Measurements from ENCODE around the gene CALD1. TPM values are rescaled to one million over a fixed set of nuclear protein-coding genes. Genes with fewer than 3 reads are reported as not detected.

Gene CALD1
- total RNA-seq, 3 donors from 2014 or later: 1.4 to 2.7 (median 1.6) TPM

DNA sequence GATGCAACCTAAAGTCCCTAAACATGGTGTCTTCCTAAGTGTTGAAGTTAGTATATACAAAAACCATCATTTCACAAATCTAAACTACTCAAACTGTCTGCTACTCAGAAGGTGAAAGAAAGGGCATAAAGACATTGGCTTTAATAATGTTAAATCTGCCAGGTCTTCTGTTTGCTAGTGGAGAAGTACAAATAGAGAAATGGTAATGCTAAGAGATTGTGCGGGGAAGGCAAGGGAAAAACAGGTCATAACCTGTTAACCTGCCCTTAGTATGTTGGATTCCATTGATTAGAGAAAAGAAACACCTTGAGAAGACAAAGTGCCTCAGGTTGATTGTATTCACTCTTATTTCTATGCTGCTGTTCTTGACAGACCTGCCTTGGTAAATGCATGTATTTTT, 80.3 kb downstream of the CALD1 start:
- no peak for ATAC-seq

DNA sequence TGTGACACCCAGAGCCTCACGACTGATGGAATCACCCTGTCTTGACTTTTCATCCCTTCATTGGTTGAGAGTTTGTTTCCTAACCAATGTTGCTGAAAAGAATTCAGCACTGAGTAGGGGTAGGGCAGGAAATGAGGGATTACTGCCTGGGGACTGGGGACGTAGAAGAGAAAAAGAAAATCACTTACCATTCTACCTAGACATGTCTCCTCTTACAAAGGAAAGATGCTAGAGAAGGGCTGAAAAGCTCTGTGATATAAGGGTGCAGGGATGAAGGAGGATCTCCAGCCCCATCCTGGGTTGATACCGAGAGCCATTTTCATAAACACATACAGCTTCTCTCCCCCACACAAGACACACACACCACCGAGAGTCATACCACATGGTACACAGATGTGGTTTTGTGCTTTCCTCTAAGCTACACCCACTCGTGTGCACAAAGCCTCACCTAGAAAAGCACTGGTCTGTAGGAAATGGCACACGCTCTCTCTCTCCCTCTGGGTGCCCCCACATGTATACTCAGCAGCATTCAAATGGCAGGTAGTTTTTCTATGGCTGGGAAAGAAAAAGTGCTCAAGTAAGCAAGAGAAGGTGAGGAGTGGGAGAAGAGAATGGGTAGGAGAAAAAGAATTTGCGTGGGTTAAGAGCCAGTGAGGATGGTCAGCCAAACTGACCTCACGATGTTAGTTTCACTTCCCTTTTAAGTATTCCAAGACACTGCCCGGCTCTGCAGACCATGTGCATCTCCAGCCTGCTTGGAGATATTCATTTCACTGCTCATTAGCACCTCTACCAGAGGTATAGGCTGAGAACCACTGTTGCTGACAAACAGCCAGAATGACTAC, 85.8 kb downstream of the CALD1 start:
- ATAC-seq: peak; percentile 85 to 86
- peak overlapping the region; percentile 61 for H3K4me3 Mint-ChIP-seq
- no peaks in the 10 kb centered on the region for H3K9me3 Mint-ChIP-seq
- DNase-seq: peak; percentile 18
- peaks cover 8% of the 10 kb centered on the region for H3K36me3 Mint-ChIP-seq (ENCODE audit: insufficient read depth)
- no peaks in the 10 kb centered on the region for H3K27me3 Mint-ChIP-seq (ENCODE audit: low read depth)
- H3K4me1 Mint-ChIP-seq (ENCODE audit: low read depth): peaks cover 18% of the 10 kb centered on the region

More for the DNA sequence above, 80.3 kb downstream of the CALD1 start:
- Mint-ChIP-seq H3K4me1 (ENCODE audit: low read depth) (peaks cover 23% of the 10 kb centered on the region), H3K4me3 (no peak overlapping the region), H3K27me3 (ENCODE audit: low read depth) (no peaks in the 10 kb centered on the region), H3K36me3 (ENCODE audit: insufficient read depth) (peaks cover 15% of the 10 kb centered on the region), H3K9me3 (no peaks in the 10 kb centered on the region)
- DNase-seq: no peak

DNA sequence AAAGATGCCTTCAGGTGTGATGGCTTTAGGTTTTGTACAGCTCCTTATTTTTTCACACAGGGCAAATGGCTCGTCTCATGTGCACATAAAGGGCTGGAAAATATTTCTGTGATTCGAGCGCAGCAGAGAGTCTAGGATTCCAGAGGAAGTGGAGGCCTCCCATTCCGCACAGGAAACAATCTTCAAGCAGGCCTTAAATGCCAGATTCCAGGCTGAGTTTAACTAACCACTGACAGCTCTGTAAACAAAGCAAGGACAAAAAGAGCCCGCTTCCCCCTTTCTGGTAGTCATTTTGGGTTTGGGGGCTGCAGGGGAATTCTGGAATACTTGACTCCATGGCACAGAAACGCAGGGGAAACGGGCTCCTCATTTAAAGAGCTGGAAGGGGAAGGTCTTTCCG, 87.2 kb downstream of the CALD1 start:
- no peaks in the 10 kb centered on the region for H3K27me3 Mint-ChIP-seq (ENCODE audit: low read depth)
- peaks cover 1% of the 10 kb centered on the region for H3K36me3 Mint-ChIP-seq (ENCODE audit: insufficient read depth)
- H3K4me1 Mint-ChIP-seq (ENCODE audit: low read depth): peaks cover 22% of the 10 kb centered on the region
- H3K4me3 Mint-ChIP-seq: no peak overlapping the region
- no peaks in the 10 kb centered on the region for H3K9me3 Mint-ChIP-seq
- ATAC-seq: no peak
- no peak for DNase-seq

DNA sequence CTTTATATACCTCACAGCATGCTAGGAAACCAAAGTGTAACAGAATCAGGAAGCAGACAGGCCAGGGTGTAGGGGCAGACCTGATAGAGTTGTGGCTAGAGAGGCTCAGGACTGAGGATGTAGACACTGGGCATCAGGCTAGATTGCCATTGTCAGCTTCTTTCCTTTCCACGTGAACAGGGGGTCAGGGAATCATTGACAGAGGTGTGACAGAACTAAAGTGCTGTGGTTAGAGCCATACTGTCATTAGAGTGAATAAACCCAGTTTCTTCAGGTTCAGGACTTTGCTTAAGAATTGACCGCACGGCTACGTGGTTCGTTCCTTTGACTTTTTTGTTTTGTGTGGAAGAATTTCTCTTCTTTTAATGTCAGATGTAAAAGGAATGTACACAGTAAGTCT, 90.7 kb downstream of the CALD1 start:
- Mint-ChIP-seq H3K27me3 (ENCODE audit: low read depth) (peaks cover 4% of the 10 kb centered on the region), H3K36me3 (ENCODE audit: insufficient read depth) (no peaks in the 10 kb centered on the region)

DNA sequence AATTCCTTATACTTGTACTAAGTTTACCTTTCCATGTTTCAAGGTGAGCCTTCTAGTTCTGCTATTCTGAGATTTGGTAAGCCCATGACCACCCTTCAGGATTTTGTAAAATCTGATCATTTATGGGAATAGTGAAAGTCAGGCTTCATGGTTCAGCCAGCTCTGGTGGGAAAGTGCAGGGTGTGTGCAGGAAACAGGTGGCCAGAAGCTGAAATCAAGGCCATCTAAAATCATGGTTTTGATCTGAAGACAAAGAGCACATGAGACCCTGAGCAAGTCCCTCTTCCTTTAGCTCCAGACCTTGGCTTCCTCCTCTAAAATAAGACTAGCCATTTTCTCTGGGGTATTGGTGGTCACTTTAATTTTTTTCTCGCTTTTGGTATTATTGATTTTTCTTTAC, 91.3 kb downstream of the CALD1 start:
- Mint-ChIP-seq H3K9me3 (no peaks in the 10 kb centered on the region), H3K4me3 (no peak overlapping the region), H3K27me3 (ENCODE audit: low read depth) (peaks cover 5% of the 10 kb centered on the region), H3K4me1 (ENCODE audit: low read depth) (peaks cover 11% of the 10 kb centered on the region), H3K36me3 (ENCODE audit: insufficient read depth) (no peaks in the 10 kb centered on the region)
- DNase-seq: no peak
- no peak for ATAC-seq

More for the DNA sequence above, 90.7 kb downstream of the CALD1 start:
- peaks cover 17% of the 10 kb centered on the region for H3K4me1 Mint-ChIP-seq (ENCODE audit: low read depth)
- H3K9me3 Mint-ChIP-seq: no peaks in the 10 kb centered on the region
- DNase-seq (no peak), ATAC-seq (no peak)
- H3K4me3 Mint-ChIP-seq: no peak overlapping the region

DNA sequence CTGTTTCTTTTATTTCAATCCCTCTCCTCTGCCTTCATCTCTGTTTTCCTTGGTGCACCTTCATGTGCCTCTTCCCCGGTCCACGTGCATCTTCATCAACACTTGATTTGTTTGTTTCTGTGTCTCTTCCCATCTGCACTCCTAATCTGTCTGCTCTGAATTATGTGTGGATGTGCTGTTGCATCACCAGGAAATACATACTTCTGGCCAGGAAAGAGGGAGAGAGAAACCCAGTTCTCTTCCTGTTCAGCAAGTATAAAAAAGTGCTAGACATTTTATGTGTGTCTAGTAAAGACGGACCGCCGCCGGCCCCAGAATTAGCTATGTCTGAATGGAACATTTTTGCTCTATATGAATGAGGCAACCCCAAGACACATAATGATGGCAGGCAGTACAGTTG, 93.8 kb downstream of the CALD1 start:
- ATAC-seq (no peak), DNase-seq (no peak)
- Mint-ChIP-seq H3K27me3 (ENCODE audit: low read depth) (peaks cover 11% of the 10 kb centered on the region), H3K36me3 (ENCODE audit: insufficient read depth) (no peaks in the 10 kb centered on the region), H3K4me3 (no peak overlapping the region), H3K4me1 (ENCODE audit: low read depth) (peaks cover 7% of the 10 kb centered on the region), H3K9me3 (no peaks in the 10 kb centered on the region)

DNA sequence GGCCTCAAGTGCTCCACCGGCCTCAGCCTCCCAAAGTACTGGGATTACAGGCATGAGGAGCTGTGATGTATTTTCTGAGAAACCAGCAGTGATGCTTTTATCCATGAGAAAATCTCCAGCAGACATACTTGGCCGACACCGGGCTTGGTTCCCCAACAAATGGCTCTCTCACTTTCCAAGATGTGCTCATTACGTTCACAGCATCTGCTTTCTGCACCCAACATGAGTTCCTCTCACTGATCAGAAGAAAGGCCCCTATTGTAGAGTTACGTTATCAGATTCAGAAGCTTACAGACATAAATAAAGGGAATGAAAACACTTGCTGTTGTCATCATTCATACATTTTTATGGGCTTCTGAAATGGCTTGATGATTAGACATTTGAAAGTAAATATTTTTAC, 95.0 kb downstream of the CALD1 start:
- Mint-ChIP-seq H3K4me3 (no peak overlapping the region), H3K9me3 (no peaks in the 10 kb centered on the region), H3K27me3 (ENCODE audit: low read depth) (peaks cover 13% of the 10 kb centered on the region), H3K36me3 (ENCODE audit: insufficient read depth) (no peaks in the 10 kb centered on the region), H3K4me1 (ENCODE audit: low read depth) (peaks cover 7% of the 10 kb centered on the region)
- no peak for DNase-seq
- ATAC-seq: no peak

DNA sequence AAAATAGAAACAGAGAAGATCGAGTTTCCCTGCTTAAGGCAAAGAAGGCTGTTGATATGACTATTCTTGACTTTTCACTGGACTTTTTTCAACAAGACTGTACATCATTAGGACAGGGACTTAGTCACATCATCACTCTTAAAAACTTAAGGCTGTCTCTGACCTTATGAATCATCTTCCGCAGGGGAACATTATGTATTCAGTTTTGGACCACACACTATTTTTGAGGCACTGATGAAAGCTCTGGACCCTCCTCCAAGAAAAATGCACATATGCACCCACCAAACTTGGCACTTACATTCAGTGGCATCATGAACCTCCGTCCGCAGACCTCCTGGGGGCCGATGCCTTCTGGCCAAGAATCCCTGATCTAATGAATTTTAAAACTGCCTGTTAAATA, 96.4 kb downstream of the CALD1 start:
- no peak overlapping the region for H3K4me3 Mint-ChIP-seq
- H3K4me1 Mint-ChIP-seq (ENCODE audit: low read depth): peaks cover 3% of the 10 kb centered on the region
- ATAC-seq: no peak
- H3K27me3 Mint-ChIP-seq (ENCODE audit: low read depth): peaks cover 13% of the 10 kb centered on the region
- H3K36me3 Mint-ChIP-seq (ENCODE audit: insufficient read depth): no peaks in the 10 kb centered on the region
- H3K9me3 Mint-ChIP-seq: no peaks in the 10 kb centered on the region
- DNase-seq: no peak

DNA sequence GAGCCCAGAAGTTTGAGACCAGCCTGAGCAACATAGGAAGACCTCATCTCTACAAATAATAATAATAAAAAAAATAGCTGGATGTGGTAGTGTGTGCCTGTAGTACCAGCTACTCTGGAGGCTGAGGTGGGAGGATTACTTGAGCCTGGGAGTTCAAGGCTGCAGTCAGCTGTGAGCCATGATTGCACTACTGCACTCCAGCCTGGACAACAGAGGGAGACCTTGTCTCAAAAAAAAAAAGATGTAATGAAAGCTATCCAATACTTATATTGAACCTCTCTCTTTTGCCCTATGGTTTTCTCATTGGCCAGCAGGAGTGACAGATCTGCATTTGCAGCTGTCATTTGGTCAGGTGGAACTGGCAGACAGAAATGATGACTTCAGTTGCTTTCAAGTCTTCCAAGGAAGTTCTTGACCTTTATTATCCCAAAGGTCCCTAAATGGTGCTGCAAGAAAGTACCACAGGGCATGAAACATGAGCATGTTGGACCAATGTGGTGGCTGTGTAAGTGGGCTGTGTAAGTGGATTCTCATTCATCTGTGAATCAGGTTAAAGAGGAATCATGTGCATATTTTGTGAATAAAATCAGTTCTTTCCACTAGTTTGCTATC, 99.4 kb downstream of the CALD1 start:
- no peak for ATAC-seq
- no peaks in the 10 kb centered on the region for H3K36me3 Mint-ChIP-seq (ENCODE audit: insufficient read depth)
- no peak for DNase-seq
- H3K4me1 Mint-ChIP-seq (ENCODE audit: low read depth): no peaks in the 10 kb centered on the region
- H3K4me3 Mint-ChIP-seq: no peak overlapping the region
- H3K27me3 Mint-ChIP-seq (ENCODE audit: low read depth): peaks cover 12% of the 10 kb centered on the region
- no peaks in the 10 kb centered on the region for H3K9me3 Mint-ChIP-seq

DNA sequence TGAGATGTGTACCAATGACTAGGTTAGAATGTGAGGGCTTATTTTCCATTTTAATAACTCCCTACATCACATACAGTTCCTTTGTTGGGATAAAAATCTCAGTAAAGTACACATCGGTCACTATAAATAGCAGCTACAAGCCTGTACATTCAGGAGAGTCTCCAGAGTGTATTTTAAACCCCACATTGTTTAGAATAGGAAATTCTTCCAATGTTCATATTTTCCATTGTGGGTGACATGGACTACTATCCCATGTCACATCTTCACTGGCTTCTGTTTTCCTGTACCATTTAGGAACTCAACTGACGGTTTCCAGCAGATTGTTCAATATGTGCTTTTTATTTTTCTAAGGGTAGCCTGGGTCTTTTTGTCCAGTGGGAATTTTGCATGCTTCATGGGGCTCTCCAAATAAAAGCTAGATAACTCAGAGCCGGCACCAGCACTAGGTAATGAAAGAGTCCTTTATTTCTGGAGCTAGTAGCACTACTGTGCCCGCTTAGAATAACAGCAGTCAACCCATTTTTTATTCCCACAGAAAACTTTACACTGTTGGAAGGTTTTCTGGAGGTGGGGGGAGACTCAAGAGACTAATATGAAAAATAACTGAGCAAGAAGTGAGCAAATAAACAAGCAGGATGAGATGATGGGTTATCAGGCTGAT, 100.5 kb downstream of the CALD1 start:
- no peaks in the 10 kb centered on the region for H3K36me3 Mint-ChIP-seq (ENCODE audit: insufficient read depth)
- H3K9me3 Mint-ChIP-seq: no peaks in the 10 kb centered on the region
- DNase-seq (no peak), ATAC-seq (no peak)
- H3K27me3 Mint-ChIP-seq (ENCODE audit: low read depth): peaks cover 9% of the 10 kb centered on the region
- H3K4me3 Mint-ChIP-seq: no peak overlapping the region
- no peaks in the 10 kb centered on the region for H3K4me1 Mint-ChIP-seq (ENCODE audit: low read depth)

DNA sequence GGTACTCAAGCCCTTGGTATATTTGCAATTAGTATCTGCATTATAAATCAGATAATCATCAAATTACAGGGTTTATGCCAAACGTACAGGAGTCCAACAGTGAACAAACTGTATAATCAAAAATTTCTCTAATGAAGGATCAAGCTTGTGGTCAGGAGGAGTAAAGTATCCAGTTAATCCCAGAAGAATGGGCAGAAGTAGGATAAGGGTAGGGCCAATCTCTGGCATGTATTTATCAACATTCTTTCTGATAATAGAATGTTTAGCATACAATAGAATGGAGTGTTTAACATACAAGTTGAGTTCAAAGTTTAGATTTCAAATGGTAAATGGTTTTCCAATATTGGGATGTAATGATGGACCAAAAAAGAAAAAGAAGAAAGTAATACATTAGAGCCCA, 103.0 kb downstream of the CALD1 start:
- Mint-ChIP-seq H3K27me3 (ENCODE audit: low read depth) (peaks cover 2% of the 10 kb centered on the region), H3K4me1 (ENCODE audit: low read depth) (peaks cover 18% of the 10 kb centered on the region), H3K9me3 (no peaks in the 10 kb centered on the region), H3K36me3 (ENCODE audit: insufficient read depth) (no peaks in the 10 kb centered on the region), H3K4me3 (no peak overlapping the region)
- no peak for ATAC-seq
- DNase-seq: no peak

DNA sequence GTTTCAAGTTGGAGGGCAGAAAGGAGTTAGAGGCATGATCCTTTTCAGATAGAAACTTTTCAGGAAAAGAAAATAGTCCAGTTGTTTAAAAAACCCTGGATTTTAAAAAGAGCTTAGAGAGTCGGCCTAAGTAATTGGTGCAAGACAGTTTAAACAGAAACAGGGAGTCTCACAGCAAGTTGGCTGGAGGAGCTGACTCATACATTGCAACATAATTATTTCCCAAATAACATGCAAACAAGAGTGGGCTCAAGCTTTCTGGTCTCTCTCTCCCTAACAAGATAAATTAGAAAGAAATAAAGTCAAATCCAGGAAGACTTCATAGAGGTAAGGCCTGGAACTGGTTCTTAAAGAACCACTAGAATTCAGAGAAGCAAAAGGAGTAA, 106.5 kb downstream of the CALD1 start:
- Mint-ChIP-seq H3K4me3 (no peak overlapping the region), H3K27me3 (ENCODE audit: low read depth) (no peaks in the 10 kb centered on the region), H3K4me1 (ENCODE audit: low read depth) (peaks cover 20% of the 10 kb centered on the region), H3K9me3 (no peaks in the 10 kb centered on the region), H3K36me3 (ENCODE audit: insufficient read depth) (no peaks in the 10 kb centered on the region)
- DNase-seq: no peak
- no peak for ATAC-seq

DNA sequence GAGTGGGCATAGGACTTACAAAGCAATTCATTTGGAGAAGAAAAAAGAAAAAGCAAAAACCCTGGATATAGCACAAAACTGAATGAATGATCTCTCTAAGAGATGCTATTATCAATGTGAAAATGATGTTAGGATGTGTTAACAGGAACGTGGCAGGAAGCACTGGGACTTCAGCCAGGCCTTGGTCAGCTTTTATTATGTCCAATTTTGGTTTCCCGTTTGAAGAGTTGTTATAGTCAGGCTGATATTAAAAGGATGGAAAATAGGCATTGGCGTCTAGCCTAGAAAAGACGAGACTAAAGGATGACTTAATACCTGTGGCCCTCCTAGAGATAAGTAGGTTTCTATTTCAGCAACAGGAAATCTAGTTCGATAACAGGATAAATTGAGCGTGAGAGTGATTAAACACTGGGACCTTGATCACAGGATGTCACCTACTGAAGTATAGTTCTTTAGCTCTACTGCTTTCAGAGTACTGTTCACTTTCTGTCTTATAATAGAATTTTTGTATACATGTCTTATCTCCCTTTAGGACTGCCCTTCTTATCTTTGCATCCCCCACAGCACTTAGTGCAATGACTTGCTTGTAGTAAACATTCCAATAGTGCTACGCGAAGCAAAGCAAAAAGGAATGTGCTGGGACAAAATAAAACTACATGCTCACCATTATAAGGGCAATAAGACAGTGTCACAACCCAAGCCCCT, 107.1 kb downstream of the CALD1 start:
- Mint-ChIP-seq H3K9me3 (no peaks in the 10 kb centered on the region), H3K4me1 (ENCODE audit: low read depth) (peaks cover 23% of the 10 kb centered on the region), H3K4me3 (no peak overlapping the region), H3K36me3 (ENCODE audit: insufficient read depth) (no peaks in the 10 kb centered on the region), H3K27me3 (ENCODE audit: low read depth) (peaks cover 2% of the 10 kb centered on the region)
- DNase-seq (no peak), ATAC-seq (peak in 1 of 2 donors; percentile 28)

DNA sequence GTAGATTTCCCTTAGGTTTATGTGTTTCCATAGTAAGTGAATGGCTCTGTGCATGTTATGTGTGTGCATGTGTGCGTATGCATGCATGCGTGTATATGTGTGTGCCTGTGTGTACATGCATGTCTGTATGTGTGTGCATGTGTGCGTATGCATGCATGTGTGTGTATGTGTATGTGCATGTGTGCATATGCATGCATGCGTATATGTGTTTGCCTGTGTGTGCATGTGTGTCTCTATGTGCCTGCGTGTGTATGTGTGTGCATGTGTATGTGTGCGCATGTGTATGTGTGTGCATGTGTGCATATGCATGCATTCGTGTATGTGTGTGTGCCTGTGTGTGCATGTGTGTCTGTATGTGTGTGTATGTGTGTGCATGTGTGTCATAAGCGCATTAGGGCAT, 108.1 kb downstream of the CALD1 start:
- no peak overlapping the region for H3K4me3 Mint-ChIP-seq
- H3K4me1 Mint-ChIP-seq (ENCODE audit: low read depth): peaks cover 23% of the 10 kb centered on the region
- DNase-seq (no peak), ATAC-seq (no peak)
- H3K9me3 Mint-ChIP-seq: no peaks in the 10 kb centered on the region
- H3K36me3 Mint-ChIP-seq (ENCODE audit: insufficient read depth): no peaks in the 10 kb centered on the region
- H3K27me3 Mint-ChIP-seq (ENCODE audit: low read depth): peaks cover 8% of the 10 kb centered on the region
